PFSK-1 (cell line): ENCODE data around the gene PCDHAC2.

Experiments used
- POLR2AphosphoS5 ChIP-seq: IDR thresholded peaks from 2 replicates; pipeline ENCODE4 v1.6.1; 2012; ENCODE audit warnings: low read depth, mild to moderate bottlenecking, control low read depth, low read length, moderate library complexity
- REST ChIP-seq, 2 experiments: IDR thresholded peaks; 2 replicates each; pipeline versions ENCODE4 v1.6.1 to v1.8.0; 2011 to 2012; ENCODE audit warnings: low read depth in 2 of 2, low read length in 2 of 2, control low read depth in 1 of 2, inconsistent platforms in 1 of 2, mild to moderate bottlenecking in 1 of 2, moderate library complexity in 1 of 2; ENCODE audit not compliant: insufficient read depth in 1 of 2
- SIN3A ChIP-seq: IDR thresholded peaks from 2 replicates; pipeline ENCODE4 v1.6.1; 2012; ENCODE audit warnings: mild to moderate bottlenecking, low read length, moderate library complexity, borderline replicate concordance; ENCODE audit not compliant: insufficient read depth
- TAF1 ChIP-seq: IDR thresholded peaks from 2 replicates; pipeline ENCODE4 v1.6.1; 2012; ENCODE audit warnings: low read length, control low read depth, borderline replicate concordance; ENCODE audit not compliant: insufficient read depth

GRCh38 chr5:140965905-140966292 lies 377 bp upstream of the PCDHAC2 start:
- TF ChIP-seq POLR2AphosphoS5 (no peak), SIN3A (no peak), TAF1 (no peak), REST (IDR thresholded peaks at IDR 0.05; ENCODE audit: insufficient read depth in 1 of 2, low read depth in 2 of 2, low read length in 2 of 2) (no peak)
